Sigmoid colon (tissue), 7 donors: ENCODE measurements around the gene FKBP15. TPM values are rescaled to one million over a fixed set of nuclear protein-coding genes. Genes with fewer than 3 reads are reported as not detected.

Experiments
- DNase-seq: peaks from one replicate; pipeline ENCODE4 v3.0.0-alpha.2; 2019
- H3K27ac ChIP-seq, 4 donors: fragments of 200-600 bp; sonication (generic); one replicate each; pipeline ENCODE4 v1.5.1; 2016 to 2019; ENCODE audit warnings: mild to moderate bottlenecking in 1 of 4
- H3K27me3 ChIP-seq, 3 donors: fragments of 200-600 bp; sonication (generic); one replicate each; pipeline ENCODE4 v1.5.1; 2019; ENCODE audit warnings: mild to moderate bottlenecking in 1 of 3
- H3K36me3 ChIP-seq, 4 donors: fragments of 200-600 bp; sonication (generic); one replicate each; pipeline ENCODE4 v1.5.1; 2016 to 2019
- H3K4me1 ChIP-seq, 4 donors: fragments of 200-600 bp; sonication (generic); one replicate each; pipeline ENCODE4 v1.5.1; 2017 to 2019
- H3K4me3 ChIP-seq, 4 donors: fragments of 200-600 bp; sonication (generic); one replicate each; pipeline ENCODE4 v1.5.1; 2017 to 2019; ENCODE audit warnings: mild to moderate bottlenecking in 2 of 4, moderate library complexity in 1 of 4
- H3K9me3 ChIP-seq, 4 donors: fragments of 200-600 bp in 3 of 4; sonication (generic) in 3 of 4; one replicate each; pipeline versions ENCODE4 v1.5.1 to v1.6.1; 2013 to 2019
- EP300 ChIP-seq, 4 donors: sonication (generic); formaldehyde crosslinking; IDR thresholded peaks; one replicate each; pipeline ENCODE4 v1.6.1; 2017; ENCODE audit warnings: antibody characterized with exemption in 4 of 4
- POLR2A ChIP-seq, 2 donors: fragments of 450-650 bp; IDR thresholded peaks; one replicate each; pipeline ENCODE4 v1.6.1; 2016; ENCODE audit warnings: antibody characterized with exemption in 2 of 2, mild to moderate bottlenecking in 2 of 2, moderate library complexity in 2 of 2
- POLR2AphosphoS5 ChIP-seq, 4 donors: sonication (generic); formaldehyde crosslinking; IDR thresholded peaks; one replicate each; pipeline ENCODE4 v1.6.1; 2017; ENCODE audit warnings: antibody characterized with exemption in 4 of 4
- WGBS, 2 donors: extraction: QIAGEN DNeasy Blood & Tissue Kit; methylation state at CpG; one replicate each; pipeline ENCODE4 v1.1.7; 2013; 5-methylcytosine and 5-hydroxymethylcytosine counted together
- intact Hi-C: fragments of 100-400 bp; cut with DNase I; formaldehyde crosslinking; loops from one replicate; pipeline ENCODE4 v1.15.1; 2023
- polyA plus RNA-seq, 3 donors: library from polyadenylated mRNA; stranded (reverse); fragments of 200-250 nt; gene quantifications; one replicate each; pipeline ENCODE4 v1.2.3, GENCODE V29; 2013
- total RNA-seq, 4 donors: library from RNA; depleted of rRNA; stranded (reverse); fragments of >200 nt; gene quantifications; one replicate each; pipeline ENCODE4 v1.1.0, GENCODE V29; 2016
- TF ChIP-seq, protein P1 (sequence below), 4 experiments: fragments of 450-650 bp in 3 of 4; fragments of 200-600 bp in 1 of 4; IDR thresholded peaks; one replicate each; pipeline ENCODE4 v1.5.1; 2016 to 2019; ENCODE audit warnings: antibody characterized with exemption in 4 of 4, mild to moderate bottlenecking in 3 of 4, moderate library complexity in 2 of 4
- donor health status: healthy with polysubstance abuse.
- donor health status: Bipolar disorder and iron deficiency.
- donor health status: healthy.

FKBP15 gene
- total and polyA plus RNA-seq, 7 donors: 7.2 to 22.5 (median 18.8) TPM

DNA sequence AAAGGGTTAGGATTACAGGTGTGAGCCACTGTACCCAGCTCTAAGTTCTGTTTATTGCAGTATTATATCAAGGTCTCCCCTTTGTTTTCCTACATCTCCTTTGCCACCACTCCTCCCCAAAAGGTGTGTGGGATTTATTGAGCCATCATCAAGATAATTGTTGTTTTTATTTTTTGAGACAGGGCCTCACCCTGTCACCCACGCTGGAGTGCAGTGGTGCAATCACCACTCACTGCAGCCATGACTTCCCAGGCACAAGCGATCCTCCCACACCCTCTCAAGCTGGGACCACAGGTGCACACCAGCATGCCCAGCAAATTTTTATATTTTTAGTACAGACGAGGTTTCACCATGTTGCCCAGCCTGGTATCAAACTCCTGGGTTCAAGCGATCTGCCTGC lies 24.8 kb upstream of the FKBP15 start:
- Histone ChIP-seq H3K27ac (no peak overlapping the region), H3K4me1 (no peaks in the 10 kb centered on the region), H3K9me3 (no peaks in the 10 kb centered on the region), H3K27me3 (no peaks in the 10 kb centered on the region), H3K4me3 (no peak overlapping the region), H3K36me3 (no peaks in the 10 kb centered on the region)
- DNase-seq: no peak
- TF ChIP-seq POLR2AphosphoS5 (IDR thresholded peaks at IDR 0.05) (no peak), POLR2A (IDR thresholded peaks at IDR 0.05) (no peak), EP300 (IDR thresholded peaks at IDR 0.05) (no peak)
- TF ChIP-seq, protein P1, sequence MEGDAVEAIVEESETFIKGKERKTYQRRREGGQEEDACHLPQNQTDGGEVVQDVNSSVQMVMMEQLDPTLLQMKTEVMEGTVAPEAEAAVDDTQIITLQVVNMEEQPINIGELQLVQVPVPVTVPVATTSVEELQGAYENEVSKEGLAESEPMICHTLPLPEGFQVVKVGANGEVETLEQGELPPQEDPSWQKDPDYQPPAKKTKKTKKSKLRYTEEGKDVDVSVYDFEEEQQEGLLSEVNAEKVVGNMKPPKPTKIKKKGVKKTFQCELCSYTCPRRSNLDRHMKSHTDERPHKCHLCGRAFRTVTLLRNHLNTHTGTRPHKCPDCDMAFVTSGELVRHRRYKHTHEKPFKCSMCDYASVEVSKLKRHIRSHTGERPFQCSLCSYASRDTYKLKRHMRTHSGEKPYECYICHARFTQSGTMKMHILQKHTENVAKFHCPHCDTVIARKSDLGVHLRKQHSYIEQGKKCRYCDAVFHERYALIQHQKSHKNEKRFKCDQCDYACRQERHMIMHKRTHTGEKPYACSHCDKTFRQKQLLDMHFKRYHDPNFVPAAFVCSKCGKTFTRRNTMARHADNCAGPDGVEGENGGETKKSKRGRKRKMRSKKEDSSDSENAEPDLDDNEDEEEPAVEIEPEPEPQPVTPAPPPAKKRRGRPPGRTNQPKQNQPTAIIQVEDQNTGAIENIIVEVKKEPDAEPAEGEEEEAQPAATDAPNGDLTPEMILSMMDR (IDR thresholded peaks at IDR 0.05): no peak
- intact Hi-C loops: no loop called here
- 75 to 84% methylated on average over 4 of the region's 4 CpGs for WGBS, 2 donors

DNA sequence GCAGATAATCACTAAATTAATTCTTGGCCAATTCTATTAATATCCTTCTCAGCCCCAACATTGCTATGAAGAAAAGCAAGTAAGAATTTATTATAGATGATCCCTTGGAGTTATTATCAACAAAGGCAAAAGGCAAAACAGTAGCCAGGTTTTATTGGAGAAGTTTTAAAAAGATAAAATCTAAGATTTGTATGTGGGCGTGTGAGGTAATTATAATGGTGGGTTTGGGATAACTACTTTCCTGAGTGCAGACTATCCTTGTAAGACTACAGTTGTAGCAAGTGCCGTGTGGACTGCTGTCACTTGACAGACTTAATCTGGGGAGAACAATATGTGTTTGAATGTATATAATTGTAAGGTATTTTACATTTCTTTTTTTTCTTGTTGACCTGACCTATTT lies 23.5 kb upstream of the FKBP15 start:
- 87 to 89% methylated on average over 2 of the region's 2 CpGs for WGBS, 2 donors
- no peak for DNase-seq
- intact Hi-C loops: no loop called here

DNA sequence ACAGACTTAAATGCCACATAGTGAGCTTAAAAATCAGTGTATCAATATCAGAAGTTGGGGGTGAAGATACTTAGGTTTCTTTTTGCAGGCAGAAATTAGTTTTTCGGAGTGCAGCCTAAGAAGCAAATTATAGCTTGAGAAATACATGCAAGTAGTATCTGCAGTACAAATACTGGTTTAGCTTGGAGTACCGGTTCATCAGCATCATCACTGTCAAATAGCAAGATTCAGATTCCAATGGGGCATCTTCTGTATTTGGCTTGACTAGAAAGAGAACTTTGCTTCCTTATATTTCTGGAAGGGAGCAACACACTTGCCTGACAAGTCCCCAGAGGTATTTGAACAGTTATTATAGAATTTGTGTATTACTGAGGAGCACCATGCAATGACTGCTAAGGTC lies 20.1 kb upstream of the FKBP15 start:
- 98% methylated on average over 2 of the region's 2 CpGs for WGBS, 2 donors
- H3K27me3 ChIP-seq: no peaks in the 10 kb centered on the region
- no peak for DNase-seq
- H3K36me3 ChIP-seq: no peaks in the 10 kb centered on the region
- H3K4me3 ChIP-seq: no peak overlapping the region
- no peak overlapping the region for H3K27ac ChIP-seq
- TF ChIP-seq POLR2A (IDR thresholded peaks at IDR 0.05) (no peak), POLR2AphosphoS5 (IDR thresholded peaks at IDR 0.05) (no peak), EP300 (IDR thresholded peaks at IDR 0.05) (no peak)
- TF ChIP-seq, protein P1 (IDR thresholded peaks at IDR 0.05): no peak
- no peaks in the 10 kb centered on the region for H3K4me1 ChIP-seq
- no peaks in the 10 kb centered on the region for H3K9me3 ChIP-seq
- intact Hi-C loops: no loop called here

More for the DNA sequence above, 23.5 kb upstream of the FKBP15 start:
- TF ChIP-seq POLR2A (IDR thresholded peaks at IDR 0.05) (no peak), EP300 (IDR thresholded peaks at IDR 0.05) (no peak), POLR2AphosphoS5 (IDR thresholded peaks at IDR 0.05) (no peak)
- TF ChIP-seq, protein P1 (IDR thresholded peaks at IDR 0.05): no peak
- no peaks in the 10 kb centered on the region for H3K36me3 ChIP-seq
- no peaks in the 10 kb centered on the region for H3K9me3 ChIP-seq
- no peaks in the 10 kb centered on the region for H3K27me3 ChIP-seq
- no peak overlapping the region for H3K27ac ChIP-seq
- no peaks in the 10 kb centered on the region for H3K4me1 ChIP-seq
- H3K4me3 ChIP-seq: no peak overlapping the region

GRCh38 chr9:113238859-113239232 lies 17.8 kb upstream of the FKBP15 start:
- DNase-seq: no peak
- H3K4me3 ChIP-seq: no peak overlapping the region
- H3K27me3 ChIP-seq: no peaks in the 10 kb centered on the region
- TF ChIP-seq POLR2AphosphoS5 (IDR thresholded peaks at IDR 0.05) (no peak), POLR2A (IDR thresholded peaks at IDR 0.05) (no peak), EP300 (IDR thresholded peaks at IDR 0.05) (no peak)
- TF ChIP-seq, protein P1 (IDR thresholded peaks at IDR 0.05): no peak
- 84 to 88% methylated on average over 4 of the region's 4 CpGs for WGBS, 2 donors
- no peaks in the 10 kb centered on the region for H3K9me3 ChIP-seq
- intact Hi-C loops: no loop called here
- no peaks in the 10 kb centered on the region for H3K4me1 ChIP-seq
- H3K36me3 ChIP-seq: no peaks in the 10 kb centered on the region
- no peak overlapping the region for H3K27ac ChIP-seq

GRCh38 chr9:113238202-113238858 lies 17.3 kb upstream of the FKBP15 start:
- Histone ChIP-seq H3K4me3 (no peak overlapping the region), H3K27ac (no peak overlapping the region), H3K9me3 (no peaks in the 10 kb centered on the region), H3K27me3 (no peaks in the 10 kb centered on the region), H3K4me1 (no peaks in the 10 kb centered on the region), H3K36me3 (no peaks in the 10 kb centered on the region)
- 93 to 94% methylated on average over 10 of the region's 10 CpGs for WGBS, 2 donors
- intact Hi-C loops: no loop called here
- DNase-seq: no peak
- TF ChIP-seq, protein P1 (IDR thresholded peaks at IDR 0.05): no peak
- no peak for TF ChIP-seq POLR2AphosphoS5 (IDR thresholded peaks at IDR 0.05)
- TF ChIP-seq EP300 (IDR thresholded peaks at IDR 0.05): no peak
- no peak for TF ChIP-seq POLR2A (IDR thresholded peaks at IDR 0.05)
